NCI-H2081 treated with DMSO at 0.1 percent for 48 hours (cell line): Measurements from ENCODE around the gene RUBCN.
"Not testable (repeated sequence)": the region's sequence is repeated elsewhere in the genome, so short reads cannot be mapped to it uniquely, and the experiment has no call there.

Experiments used
- DNase-seq: peaks from one replicate; lab custom pipeline; 2025; lab: John Stamatoyannopoulos, UW

The RUBCN gene

DNA sequence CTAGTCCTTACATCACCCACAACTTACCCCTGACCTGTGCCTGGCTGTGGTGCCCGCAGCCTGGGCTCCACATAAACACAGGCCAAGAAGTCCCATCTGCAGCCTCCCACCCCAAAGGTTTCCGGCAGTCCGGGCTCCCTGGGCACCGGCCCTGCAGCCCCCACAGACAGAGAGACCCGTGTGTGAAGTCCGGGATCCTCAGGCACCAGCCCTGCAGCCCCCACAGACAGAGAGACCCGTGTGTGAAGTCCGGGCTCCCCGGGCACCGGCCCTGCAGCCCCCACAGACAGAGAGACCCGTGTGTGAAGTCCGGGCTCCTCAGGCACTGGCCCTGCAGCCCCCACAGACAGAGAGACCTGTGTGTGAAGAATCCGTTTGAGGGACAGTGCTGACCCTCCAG lies 78.0 kb downstream of the RUBCN start:
- not testable (repeated sequence) for DNase-seq

DNA sequence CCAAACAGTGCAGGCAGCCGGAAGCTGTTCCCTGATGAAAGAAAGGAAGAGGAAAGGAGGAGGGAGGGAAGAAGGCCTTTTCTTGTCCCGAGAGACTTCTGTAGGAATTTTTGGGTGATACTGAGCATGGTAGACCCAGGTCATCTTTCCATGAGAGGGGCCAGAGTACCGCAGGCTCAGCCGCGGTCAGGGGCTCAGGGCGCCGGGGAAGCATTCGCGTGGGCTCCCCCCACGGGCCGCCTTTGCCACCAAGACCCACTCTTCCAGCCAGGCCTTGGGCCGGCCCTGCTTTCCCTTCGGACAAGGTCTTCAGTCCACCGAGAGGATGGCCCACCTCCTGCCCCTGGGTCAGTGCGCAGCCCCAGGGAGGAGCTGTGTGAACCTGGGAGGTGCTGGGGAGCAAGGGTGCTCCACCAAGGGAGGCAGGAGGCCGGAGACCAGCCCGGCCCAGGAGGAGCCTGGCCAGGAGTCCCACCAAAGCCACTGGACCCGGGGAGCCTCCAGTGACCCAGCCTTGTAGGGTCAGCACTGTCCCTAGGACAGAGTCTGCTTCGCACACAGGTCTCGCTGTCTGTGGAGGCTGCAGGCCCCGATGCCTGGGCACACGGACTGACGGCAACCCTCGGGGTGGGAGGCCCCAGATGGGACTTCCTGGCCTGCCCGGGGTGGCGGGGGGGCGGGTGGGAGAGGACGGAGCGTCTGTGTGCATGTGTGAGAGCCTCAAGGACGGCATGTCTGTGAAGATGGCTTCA lies 79.0 kb downstream of the RUBCN start:
- DNase-seq: not testable (repeated sequence)

DNA sequence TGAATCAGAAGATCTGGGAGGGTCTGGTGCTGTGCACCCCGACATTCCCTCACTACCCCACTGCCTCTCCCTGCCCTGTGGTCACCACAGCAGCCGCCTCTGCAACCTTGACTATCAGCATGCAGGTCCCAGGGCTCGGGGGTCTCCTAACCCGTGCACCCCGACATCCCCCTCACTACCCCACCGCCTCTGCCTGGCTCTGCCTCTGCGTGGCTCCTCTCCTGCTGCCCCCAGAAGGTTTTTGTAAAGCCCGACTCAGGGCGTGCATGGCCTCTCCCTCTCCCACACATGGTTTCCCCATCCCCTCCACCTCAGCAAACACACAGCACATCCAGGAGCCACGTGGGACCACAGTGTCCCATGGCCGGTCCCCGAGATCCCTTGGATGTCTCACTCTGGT lies 79.7 kb downstream of the RUBCN start:
- not testable (repeated sequence) for DNase-seq

DNA sequence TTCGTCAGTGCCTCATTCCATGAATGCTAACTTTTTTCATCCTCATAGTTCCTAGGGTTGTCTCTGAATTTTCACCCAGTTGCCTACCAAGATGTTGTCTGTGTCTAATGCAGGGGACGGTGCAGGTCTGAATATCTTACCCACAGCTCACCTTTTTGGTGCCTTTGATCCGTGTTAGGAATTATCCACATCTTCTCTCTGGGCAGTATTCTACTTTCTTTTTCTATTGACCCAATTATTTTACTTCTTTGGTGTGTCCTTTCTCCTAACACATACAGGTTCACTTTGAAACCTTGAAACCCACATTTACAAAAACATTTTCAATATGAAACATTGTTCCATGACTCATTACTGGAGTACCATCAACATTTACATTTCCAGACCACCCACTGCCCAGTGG lies 80.6 kb downstream of the RUBCN start:
- DNase-seq: not testable (repeated sequence)

DNA sequence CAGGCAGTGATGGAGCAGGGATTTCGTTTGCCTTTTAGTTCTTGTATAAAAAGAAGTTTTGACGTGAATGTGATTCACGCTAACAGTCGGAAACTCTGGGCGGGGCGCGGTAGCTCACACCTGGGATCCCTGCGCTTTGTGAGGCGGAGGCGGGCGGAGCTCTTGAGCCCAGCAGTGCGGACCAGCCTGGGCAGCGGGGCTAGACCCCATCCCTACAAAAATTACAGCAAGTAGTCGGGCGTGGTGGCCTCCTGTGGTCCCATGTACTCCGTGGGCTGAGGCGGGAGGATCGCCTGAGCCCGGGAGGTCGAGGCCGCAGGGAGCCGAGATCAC lies 81.7 kb downstream of the RUBCN start:
- DNase-seq: not testable (repeated sequence)

DNA sequence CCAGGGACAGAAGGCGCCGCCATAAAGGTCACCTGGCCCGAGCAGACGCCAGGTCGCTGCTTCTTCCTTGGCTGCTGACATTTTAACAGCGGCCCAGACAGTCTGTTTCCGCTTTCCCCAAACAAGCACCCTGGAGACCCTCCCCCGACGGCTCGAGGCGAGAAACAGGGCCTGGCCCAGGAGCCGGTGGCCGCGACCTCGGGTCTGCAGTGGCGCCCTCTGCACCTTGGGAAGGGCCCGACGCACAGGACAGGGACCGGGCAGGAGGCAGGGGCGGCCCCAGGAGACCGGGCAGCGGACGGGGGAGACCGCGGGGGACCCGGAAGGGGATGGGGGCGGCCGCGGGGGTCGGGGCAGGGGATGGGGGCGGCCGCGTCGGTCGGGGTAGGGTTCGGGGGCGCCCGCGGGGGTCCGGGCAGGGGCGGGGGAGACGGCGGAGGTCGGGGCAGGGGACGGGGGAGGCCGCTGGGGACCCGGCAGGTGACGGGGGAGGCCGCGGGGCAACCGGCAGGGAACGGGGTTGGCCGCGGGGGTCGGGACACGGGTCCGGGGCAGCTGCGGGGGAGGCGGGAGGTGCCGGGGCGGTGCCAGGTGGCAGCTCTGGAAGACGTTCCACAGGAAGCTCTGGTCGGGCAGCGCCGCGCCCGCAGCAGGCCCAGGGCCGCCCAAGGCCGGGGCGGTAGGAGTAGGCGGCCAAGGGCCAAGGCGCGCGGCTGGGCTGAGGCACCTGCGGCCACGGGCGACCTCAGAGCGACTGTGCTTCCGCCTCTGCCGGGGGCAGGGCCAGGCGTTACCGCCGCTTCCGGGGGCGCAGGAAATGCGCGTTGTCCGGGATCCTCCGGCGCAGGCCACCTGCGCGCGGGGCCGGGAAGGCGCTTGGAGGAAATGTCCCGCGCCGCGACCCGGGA lies 82.4 kb downstream of the RUBCN start:
- not testable (repeated sequence) for DNase-seq

DNA sequence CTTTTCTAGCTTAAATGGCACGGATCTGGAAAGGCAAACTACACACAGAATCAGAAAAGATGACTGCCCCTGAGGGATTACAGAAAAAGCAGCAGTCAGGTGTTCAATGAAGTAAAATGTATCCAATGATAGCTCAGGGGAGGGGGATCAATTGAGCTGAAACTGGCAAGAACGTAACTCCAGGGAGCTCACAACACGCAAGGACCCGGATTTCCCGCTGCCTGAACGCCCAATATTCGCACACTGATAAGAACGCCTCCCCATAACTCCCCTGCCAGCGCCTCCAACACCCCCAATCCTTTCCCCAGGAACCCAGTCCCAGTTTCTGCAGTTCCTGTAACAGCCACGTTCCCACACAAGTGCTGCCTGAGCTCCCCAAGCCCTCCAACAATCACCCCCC lies 83.8 kb downstream of the RUBCN start:
- not testable (repeated sequence) for DNase-seq

DNA sequence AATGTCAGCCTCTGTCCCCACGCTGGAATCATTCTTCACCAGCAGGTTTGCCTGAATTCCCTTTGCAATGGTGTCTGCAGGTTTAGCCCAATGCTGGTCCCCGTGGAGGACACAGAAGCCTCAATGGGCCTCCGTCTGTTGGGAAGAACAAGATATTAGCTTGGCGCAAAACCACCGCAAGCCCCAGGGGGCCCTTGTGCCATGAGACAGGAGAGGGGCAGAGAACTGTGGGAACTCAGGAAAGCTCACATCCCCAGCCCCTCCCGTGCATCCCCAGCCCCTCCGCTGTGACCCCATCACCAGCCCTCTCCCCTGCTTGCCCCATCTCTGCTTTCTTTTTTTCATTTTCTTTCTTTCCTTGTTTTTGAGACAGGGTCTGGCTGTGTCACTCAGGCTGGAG lies 89.1 kb downstream of the RUBCN start:
- not testable (repeated sequence) for DNase-seq

DNA sequence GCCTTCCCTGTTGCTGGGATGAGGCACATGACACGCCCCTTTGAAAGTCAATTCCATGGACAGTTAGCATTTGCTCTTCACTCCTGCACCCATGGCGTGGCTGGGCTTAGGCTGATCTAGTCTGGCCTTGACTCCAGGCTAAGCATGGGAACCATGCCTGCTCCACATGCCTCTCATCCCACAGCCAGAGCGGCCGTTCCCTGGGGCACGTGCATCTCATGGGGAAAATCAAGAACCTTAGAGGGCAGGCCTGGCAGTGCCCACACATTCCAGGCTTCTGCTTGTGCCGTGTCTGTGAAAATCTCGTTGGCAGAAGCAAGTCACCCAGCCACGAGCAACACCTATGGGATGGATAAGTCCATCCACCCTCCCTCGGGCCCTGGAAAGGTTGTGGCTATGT lies 89.5 kb downstream of the RUBCN start:
- DNase-seq: not testable (repeated sequence)

DNA sequence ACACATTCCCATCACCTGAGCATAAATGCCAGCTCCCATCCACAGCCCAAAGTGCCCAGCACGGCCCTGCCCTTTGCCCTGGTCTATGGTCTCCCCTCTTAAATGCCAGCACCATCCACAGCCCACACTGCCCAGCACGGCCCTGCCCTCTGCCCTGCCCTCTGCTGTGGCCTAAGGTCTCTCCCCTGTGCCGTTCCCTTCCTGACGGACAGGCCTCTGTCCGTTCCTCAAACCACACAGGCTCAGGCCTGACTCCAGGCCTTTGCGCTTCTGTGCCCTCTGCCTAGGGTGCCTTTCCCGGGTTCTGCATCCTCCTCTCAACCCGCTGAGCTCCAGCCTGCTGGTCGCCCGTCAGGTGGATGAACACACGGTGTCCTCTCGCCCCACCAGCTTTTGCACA lies 90.4 kb downstream of the RUBCN start:
- DNase-seq: not testable (repeated sequence)

DNA sequence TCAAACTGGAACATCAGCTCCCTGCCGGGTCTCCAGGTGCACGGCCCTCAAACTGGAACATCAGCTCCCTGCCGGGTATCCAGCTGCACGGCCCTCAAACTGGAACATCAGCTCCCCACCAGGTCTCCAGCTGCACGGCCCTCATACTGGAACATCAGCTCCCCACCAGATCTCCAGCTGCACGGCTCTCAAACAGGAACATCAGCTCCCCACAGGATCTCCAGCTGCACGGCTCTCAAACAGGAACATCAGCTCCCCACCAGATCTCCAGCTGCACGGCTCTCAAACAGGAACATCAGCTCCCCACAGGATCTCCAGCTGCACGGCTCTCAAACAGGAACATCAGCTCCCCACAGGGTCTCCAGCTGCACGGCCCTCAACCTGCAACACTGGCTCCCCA lies 99.1 kb downstream of the RUBCN start:
- not testable (repeated sequence) for DNase-seq

DNA sequence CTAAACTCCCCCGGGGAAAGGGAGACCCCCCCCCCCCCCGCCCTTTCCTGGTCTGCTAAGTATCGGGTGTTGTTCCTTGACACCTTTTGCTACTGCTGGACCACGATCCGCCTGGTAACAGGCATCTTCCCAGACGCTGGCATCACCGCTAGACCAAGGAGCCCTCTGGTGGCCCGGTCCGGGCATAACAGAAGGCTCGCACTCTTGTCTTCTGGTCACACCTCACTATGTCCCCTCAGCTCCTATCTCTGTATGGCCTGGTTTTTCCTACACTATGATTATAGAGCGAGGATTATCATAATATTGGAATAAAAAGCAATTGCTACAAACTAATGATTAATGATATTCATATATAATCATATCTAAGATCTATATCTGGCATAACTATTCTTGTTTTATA lies 104.7 kb downstream of the RUBCN start:
- DNase-seq: not testable (repeated sequence)

DNA sequence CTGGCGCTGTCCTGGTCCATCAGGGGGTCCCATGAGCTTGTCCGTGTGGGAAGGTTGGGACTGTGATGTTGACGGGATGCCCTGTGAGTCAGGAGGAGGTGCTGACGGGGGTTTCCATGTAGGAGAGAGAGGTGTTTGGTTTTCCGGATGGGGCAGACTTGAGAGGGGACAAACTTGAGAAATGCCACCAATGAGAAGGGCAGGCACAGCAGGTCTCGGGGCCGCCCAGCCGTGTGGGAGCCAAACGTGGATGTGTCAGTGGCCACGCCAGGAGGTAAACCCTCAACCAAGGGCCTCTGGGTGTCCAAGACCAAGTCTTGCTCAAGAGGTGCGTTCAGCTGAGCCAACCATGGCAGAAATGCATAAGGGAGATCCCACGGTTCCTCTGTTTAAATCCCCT lies 105.9 kb downstream of the RUBCN start:
- not testable (repeated sequence) for DNase-seq

DNA sequence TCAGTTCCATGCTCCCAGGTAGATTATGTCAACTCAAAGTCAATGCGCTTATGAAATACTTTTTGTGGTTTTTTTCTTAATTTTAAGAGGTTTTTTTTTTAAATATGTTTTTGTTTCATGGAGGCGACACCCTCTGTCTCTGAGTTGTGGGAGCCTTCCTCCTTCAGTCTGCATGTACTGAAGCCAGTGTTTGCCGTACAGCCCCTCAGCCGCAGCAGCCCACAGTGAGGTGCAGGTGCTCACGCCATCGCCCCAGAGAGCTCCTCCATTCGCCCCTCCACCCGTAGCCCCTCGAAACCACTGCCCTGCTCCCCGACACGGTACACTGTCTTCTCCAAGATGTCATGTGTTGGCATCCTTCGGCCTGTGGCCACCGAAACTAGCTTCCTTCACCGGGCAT lies 107.4 kb downstream of the RUBCN start:
- not testable (repeated sequence) for DNase-seq

DNA sequence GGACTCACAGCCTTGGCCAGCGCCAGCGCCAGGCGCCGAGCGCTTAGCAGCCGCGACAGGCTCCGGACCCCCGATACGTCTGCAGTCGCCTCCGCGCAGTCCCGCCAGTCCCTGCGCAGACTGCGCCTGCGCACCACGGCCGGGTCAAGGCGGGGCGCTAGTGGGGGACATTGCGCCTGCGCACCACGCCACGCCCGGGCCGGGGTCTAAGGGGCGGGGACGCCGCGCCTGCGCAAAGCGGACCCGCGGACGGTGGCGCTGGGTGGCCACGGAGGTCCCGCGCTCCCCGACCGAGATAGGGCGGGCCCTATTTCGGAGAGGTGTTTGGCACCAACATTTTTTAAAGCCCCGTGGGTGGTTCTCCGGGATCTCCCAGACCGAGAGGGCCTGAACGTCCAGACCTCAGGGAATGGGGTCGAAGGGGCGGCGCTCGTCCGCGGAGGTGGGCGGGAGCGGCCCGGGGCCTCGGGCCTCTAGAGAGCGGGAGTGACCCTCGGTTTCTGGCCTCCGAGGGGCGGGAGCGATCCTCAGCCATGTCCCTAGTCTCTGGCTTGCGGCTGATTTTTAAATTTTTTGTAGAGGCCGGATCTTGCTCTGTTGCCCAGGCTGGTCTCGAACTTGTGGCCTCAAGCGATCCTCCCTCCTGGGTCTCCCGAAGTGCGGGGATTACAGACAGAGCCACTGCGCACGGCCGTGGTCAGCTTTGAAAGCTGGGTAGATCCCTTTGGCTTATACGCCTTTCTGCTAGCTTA lies 108.8 kb downstream of the RUBCN start:
- not testable (repeated sequence) for DNase-seq

DNA sequence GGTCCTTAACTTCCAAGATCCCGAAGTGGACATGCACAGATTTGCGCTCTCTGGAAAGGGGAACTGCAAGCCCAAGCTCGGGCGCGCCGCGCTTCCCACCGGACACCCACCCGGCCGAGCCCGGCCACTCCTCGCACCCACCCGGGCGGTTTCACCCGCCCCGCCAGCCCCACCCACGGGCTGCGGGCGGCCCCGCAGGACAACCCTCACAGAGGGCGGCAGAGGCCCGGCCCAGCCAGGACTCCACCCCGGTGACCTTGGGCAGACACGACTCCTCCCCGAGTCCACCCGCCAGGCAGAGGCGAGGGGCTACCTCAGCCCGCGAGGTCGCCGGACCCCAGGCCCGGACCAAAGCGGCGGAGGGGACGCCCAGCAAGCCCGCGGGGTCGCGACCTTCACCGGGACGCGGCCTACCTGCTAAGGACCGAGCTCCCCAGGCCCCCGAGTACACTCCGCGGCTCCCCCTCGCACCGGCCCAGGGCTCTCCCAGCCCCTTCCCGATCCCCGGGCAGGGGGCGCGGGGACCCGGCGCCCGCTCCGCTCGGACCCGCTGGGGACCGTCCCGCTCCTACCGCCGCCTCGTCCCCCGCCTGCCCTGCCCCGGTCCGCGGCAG lies 109.4 kb downstream of the RUBCN start:
- DNase-seq: not testable (repeated sequence)

DNA sequence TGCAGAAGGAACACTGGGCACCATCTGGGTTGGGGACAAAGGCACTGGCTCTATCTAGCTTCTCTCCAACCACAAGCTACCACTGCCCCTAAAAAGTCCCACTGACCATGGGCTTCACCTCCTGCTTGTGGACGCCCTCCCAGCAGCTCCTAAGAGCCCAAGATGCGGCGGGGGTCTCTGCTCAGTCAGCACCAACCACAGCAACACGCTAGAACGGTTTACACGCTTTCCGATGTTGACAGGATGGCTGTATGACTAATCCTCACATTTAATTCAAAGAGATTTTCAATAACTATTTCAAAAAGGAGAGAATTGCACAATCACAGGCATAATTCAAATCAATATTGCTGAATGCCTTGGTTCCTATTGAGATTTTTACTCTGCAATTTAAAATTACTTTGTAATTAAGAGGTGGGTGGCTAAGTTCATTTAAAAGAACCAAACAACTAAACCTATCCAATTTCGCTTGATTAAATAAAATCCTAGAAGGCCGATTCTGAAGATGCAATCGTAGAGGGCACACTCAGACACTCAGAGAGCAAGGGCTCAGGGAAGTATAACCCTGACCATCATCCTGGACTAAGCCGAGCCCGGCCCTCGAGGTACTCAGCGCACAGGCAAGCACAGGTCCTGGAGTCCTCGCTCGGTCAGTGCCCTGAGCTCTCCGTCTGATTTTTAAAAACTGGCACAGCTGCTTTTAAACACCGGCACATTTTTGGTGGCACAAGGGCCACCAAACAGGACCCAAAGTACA lies 110.1 kb downstream of the RUBCN start:
- DNase-seq: not testable (repeated sequence)

DNA sequence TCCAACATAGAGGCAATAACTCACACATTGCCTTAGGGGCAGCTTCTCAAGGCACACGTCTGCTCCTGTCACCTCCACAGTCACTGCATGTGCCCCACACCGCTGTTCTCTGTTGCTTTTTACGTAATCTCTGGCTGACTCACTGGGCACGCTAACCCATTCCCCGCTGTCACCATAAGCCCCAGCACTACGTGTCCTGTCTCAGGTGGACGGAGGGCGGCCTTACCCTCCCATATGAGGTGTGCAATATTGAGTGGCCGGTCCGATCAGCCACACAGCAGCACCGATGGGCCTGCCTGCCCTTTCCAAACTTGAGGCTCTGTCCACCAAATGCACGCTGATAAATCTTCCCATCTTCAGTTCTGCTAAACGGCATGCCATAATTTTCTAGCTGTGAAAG lies 115.2 kb downstream of the RUBCN start:
- DNase-seq: not testable (repeated sequence)
